Activated naive CD8-positive, alpha-beta T cell (primary cell): ENCODE data around the gene PILRB.
"Not testable (repeated sequence)": the region's sequence is repeated elsewhere in the genome, so short reads cannot be mapped to it uniquely, and the experiment has no call there.

Source experiments
- H3K27ac Mint-ChIP-seq: one replicate; pipeline ENCODE4 v1.8.0; 2021; ENCODE audit warnings: mixed read lengths
- H3K27me3 Mint-ChIP-seq: one replicate; pipeline ENCODE4 v1.8.0; 2021; ENCODE audit warnings: mixed read lengths
- H3K36me3 Mint-ChIP-seq: one replicate; pipeline ENCODE4 v1.8.0; 2021; ENCODE audit warnings: mixed read lengths
- H3K4me1 Mint-ChIP-seq: one replicate; pipeline ENCODE4 v1.8.0; 2021; ENCODE audit warnings: low read depth, mixed read lengths
- H3K4me3 Mint-ChIP-seq: one replicate; pipeline ENCODE4 v1.8.0; 2021; ENCODE audit warnings: mild to moderate bottlenecking, mixed read lengths
- H3K9me3 Mint-ChIP-seq: one replicate; pipeline ENCODE4 v1.8.0; 2021; ENCODE audit warnings: low read depth, mixed read lengths

The PILRB gene

DNA sequence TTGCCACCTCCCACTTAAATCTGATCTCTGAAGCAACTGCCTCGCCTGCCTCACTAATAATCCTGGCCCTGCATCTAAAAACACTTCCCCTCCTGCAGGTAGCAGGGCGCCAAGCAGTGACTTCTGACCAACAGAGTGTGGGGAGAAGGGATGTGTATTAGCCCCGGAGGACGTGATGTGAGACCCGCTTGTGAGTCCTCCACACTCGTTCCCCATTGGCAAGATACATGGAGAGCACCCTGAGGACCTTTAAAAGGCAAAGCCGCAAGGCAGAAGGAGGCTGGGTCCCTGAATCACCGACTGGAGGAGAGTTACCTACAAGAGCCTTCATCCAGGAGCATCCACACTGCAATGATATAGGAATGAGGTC lies 9.3 kb downstream of the PILRB start:
- peaks cover 44% of the 10 kb centered on the region for H3K4me1 Mint-ChIP-seq
- peak overlapping the region; percentile 64 for H3K27ac Mint-ChIP-seq

DNA sequence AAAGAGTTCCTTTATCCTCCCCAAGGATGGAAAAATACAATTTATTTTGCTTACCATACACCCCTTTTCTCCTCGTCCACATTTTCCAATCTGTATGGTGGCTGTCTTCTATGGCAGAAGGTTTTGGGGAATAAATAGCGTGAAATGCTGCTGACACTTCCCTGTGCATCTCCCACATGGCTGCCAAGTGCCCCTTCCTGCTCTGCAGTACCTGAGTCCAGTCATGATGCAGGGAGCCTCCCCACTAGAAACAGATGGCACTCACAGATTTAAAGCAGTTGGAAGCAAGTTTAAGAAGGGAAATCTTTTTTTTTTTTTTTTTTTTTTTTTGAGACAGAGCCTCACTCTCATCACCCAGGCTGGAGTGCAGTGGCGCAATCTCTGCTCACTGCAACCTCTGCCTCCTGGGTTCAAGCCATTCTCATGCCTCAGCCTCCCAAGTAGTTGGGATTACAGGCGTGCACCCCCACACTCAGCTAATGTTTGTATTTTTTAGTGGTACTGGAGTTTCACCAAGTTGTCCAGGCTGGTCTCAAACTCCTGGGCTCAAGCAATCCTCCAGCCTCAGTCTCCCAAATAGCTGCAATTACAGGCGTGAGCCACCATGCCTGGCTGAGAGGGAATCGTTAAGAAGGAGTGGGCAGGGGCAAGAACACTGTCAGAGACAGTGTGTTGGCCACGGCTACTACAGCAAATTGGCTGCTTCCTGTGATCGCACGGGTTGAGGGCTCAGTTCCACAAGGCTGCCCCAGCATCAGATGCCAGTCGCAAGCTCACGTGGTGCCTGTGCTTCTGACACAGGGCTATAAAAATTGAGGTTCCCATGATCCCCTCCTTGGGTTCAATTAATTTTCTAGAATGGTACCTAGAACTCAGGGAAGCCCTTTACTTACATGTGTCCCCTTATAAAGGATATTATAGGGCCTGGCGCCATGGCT lies 10.0 kb downstream of the PILRB start:
- Mint-ChIP-seq H3K27me3 (no peaks in the 10 kb centered on the region), H3K36me3 (peaks cover 8% of the 10 kb centered on the region), H3K9me3 (no peaks in the 10 kb centered on the region), H3K27ac (peak overlapping the region; percentile 64), H3K4me1 (peaks cover 48% of the 10 kb centered on the region), H3K4me3 (no peak overlapping the region)

More for the DNA sequence above, 9.3 kb downstream of the PILRB start:
- Mint-ChIP-seq H3K4me3 (no peak overlapping the region), H3K9me3 (no peaks in the 10 kb centered on the region), H3K36me3 (peaks cover 9% of the 10 kb centered on the region), H3K27me3 (no peaks in the 10 kb centered on the region)

DNA sequence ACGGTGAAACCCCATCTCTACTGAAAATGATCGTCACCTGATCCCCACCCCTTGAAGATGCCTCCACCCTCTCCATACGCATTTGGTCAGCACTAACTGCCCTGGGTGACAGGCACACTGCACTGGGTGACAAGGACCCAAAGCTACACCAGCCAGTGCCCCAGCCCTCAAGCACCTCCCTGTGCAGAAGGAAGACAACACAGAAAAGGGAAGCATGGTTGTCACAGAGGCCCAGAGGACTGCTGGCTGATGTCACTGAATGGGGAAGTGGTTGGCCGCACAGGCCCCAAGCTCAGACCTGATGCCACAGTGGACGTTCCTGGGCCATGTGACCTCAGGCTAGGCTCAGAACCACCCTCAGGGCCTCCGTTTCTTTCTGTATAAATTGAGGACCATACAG lies 11.2 kb downstream of the PILRB start:
- Mint-ChIP-seq H3K4me1 (peaks cover 50% of the 10 kb centered on the region), H3K9me3 (no peaks in the 10 kb centered on the region), H3K36me3 (peaks cover 3% of the 10 kb centered on the region), H3K4me3 (no peak overlapping the region), H3K27ac (peak overlapping the region; percentile 61), H3K27me3 (no peaks in the 10 kb centered on the region)

DNA sequence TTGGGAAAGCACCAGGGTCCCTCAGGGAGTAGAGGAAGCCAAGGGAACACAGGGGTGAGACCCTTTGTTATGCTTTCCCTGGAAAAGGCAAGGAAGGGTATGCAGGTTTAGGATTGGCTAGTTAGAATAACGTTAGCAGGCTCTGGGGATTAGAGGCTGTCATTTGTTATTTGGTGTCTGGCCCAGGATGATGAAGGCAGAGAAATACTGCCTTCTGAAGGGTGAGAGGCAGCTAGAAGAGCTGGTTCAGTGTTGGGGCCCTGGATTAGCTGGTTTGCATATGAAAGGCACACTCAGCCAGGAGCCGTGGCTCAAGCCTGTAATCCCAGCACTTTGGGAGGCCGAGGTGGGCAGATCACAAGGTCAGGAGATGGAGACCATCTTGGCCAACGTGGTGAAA lies 12.4 kb downstream of the PILRB start:
- Mint-ChIP-seq H3K36me3 (peaks cover 3% of the 10 kb centered on the region), H3K9me3 (no peaks in the 10 kb centered on the region), H3K4me1 (peaks cover 54% of the 10 kb centered on the region), H3K27me3 (no peaks in the 10 kb centered on the region), H3K27ac (no peak overlapping the region), H3K4me3 (no peak overlapping the region)

DNA sequence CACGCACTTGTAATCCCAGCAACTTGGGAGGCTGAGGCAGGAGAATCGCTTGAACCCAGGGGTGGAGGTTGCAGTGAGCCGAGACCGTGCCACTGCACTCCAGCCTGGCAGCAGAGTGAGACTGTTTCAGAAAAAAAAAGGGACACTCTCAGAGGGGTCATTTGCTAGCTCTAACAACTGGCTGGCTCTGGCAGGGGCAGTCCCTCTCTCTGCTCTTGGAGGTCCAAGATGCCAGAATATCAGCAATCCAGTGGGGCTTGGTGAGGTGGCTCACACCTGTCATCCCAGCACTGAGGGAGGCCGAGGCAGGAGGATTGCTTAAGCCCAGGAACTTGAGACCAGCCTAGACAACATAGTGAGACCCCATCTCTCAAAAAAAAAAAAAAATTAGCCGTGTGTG lies 12.8 kb downstream of the PILRB start:
- peak overlapping the region; percentile 18 for H3K27ac Mint-ChIP-seq
- no peaks in the 10 kb centered on the region for H3K27me3 Mint-ChIP-seq
- no peaks in the 10 kb centered on the region for H3K9me3 Mint-ChIP-seq
- no peak overlapping the region for H3K4me3 Mint-ChIP-seq
- H3K4me1 Mint-ChIP-seq: peaks cover 51% of the 10 kb centered on the region
- peaks cover 3% of the 10 kb centered on the region for H3K36me3 Mint-ChIP-seq

DNA sequence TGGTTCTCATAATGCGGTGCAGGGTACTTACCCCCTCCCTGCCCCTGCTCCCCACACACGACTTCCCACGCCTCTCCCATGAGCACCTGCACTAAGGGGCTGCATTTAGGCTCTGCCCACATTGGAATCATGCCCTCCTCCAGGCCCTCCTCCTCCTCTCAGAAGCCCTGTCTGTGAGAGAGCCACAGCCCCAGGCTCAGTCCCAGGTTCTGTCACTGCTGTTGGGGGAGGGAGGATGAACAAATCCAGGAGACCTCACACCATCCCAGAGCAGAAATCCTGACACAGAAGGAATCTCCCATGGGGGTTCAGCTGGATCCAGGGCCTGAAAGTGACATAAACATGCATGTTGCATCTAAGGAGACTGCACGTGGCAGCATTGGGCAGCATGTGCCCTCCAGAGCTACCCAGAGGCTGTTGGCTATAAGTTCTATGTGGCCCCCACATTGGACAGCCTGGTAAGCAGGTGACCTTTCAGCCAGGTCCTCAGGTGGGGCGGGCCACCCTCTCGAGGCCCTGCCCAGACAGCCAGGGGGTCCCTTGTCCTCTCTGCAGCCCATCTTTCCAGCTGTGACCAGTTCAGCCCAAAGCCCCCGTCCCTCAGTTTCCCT lies 13.7 kb downstream of the PILRB start:
- no peak overlapping the region for H3K4me3 Mint-ChIP-seq
- H3K27me3 Mint-ChIP-seq: no peaks in the 10 kb centered on the region
- H3K9me3 Mint-ChIP-seq: no peaks in the 10 kb centered on the region
- H3K4me1 Mint-ChIP-seq: peaks cover 42% of the 10 kb centered on the region
- H3K36me3 Mint-ChIP-seq: no peaks in the 10 kb centered on the region
- H3K27ac Mint-ChIP-seq: peak overlapping the region; percentile 58

DNA sequence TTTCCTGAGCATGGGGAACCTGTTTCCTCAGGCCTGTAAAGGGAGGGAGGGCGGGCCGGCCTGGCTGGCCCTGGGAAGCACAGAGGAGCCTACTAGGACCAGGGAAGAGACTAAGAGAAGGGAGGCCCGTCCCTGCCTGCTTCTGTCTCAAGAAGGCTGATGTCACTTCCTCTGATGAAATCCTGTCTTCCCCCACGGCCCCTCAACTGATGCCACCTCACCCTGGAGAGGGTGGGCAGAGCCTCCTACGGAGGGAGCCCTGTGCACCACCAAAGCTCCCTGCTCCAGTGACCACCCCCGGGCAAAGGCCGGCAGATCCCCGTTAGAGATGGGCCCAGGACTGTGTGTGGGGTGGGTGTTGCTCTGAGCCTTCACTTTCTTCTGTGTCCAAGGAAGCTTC lies 14.3 kb downstream of the PILRB start:
- Mint-ChIP-seq H3K9me3 (no peaks in the 10 kb centered on the region), H3K36me3 (no peaks in the 10 kb centered on the region), H3K4me1 (peaks cover 36% of the 10 kb centered on the region), H3K27me3 (no peaks in the 10 kb centered on the region), H3K4me3 (peak overlapping the region; percentile 47), H3K27ac (peak overlapping the region; percentile 78)

DNA sequence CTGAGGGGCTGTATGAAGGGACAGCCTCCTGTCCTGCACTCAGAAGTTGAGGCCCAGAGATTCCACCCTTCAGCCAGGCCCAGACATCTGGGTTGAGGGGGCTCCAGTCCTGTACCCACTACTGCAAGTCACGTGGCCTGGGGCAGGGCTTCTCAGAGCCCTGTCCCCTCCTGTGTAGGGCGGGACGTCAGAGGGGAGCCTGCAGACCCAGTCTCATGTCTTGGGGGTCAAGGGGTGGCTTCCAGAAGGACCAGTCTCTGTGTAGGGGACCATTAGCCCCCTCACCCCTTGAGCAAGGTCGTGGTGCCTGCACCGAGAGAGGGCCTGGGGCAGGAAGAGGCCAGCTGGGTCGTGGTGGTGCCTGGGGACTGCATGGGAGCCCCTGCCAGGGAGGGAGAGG lies 14.8 kb downstream of the PILRB start:
- Mint-ChIP-seq H3K27me3 (no peaks in the 10 kb centered on the region), H3K27ac (peak overlapping the region; percentile 78), H3K36me3 (no peaks in the 10 kb centered on the region), H3K9me3 (no peaks in the 10 kb centered on the region), H3K4me3 (peak overlapping the region; percentile 47), H3K4me1 (peaks cover 32% of the 10 kb centered on the region)

DNA sequence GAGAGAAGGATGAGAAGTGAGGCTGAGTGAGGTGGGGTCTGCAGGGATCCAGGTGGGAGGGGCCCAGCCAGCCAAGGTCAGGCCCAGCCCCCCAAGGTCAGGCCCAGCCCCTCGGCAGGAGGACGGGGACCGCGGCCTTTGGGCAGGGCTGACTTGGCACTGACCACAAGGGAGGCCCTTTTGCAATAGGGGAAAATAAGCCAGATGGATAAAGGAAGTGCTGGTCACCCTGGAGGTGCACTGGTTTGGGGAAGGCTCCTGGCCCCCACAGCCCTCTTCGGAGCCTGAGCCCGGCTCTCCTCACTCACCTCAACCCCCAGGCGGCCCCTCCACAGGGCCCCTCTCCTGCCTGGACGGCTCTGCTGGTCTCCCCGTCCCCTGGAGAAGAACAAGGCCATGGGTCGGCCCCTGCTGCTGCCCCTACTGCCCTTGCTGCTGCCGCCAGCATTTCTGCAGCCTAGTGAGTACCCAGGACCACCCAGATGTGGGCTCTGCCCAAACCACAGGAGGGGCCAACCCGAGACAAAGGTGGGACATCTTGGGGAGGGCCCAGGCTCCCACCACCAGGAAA lies 15.4 kb downstream of the PILRB start, which contains the start of gene PILRA:
Gene PILRA (plus strand): TSS at position 227 of the 571 bp plus-strand sequence. CDS start 170 bp downstream, at position 397.
- no peaks in the 10 kb centered on the region for H3K27me3 Mint-ChIP-seq
- peak within 1 kb of the TSS; percentile 78 for H3K27ac Mint-ChIP-seq
- peaks cover 31% of the 10 kb centered on the region for H3K4me1 Mint-ChIP-seq
- H3K4me3 Mint-ChIP-seq: peak within 1 kb of the TSS; percentile 47
- no peaks in the 10 kb centered on the region for H3K36me3 Mint-ChIP-seq
- no peaks in the 10 kb centered on the region for H3K9me3 Mint-ChIP-seq

DNA sequence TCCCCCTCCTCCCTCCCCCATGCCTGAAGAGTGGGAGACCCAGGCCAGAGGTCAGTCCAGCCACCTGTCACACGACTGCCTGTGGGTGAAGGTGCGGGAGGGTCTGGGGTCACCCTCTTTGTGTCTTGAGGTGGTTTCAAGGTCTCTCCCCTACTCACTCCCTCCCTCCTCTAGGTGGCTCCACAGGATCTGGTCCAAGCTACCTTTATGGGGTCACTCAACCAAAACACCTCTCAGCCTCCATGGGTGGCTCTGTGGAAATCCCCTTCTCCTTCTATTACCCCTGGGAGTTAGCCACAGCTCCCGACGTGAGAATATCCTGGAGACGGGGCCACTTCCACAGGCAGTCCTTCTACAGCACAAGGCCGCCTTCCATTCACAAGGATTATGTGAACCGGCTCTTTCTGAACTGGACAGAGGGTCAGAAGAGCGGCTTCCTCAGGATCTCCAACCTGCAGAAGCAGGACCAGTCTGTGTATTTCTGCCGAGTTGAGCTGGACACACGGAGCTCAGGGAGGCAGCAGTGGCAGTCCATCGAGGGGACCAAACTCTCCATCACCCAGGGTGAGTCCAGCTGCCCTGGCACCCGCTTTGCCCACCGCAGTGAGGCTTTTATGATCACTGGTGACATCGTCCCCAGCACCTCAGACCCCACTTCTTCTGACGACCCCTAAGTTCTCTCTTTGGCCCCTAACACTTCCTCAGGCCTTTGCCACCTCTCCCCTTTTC lies 16.1 kb downstream of the PILRB start:
- not testable (repeated sequence) for H3K4me3 Mint-ChIP-seq, H3K36me3 Mint-ChIP-seq, H3K27me3 Mint-ChIP-seq, H3K9me3 Mint-ChIP-seq
- Mint-ChIP-seq H3K27ac (peak overlapping the region; percentile 73), H3K4me1 (peaks cover 29% of the 10 kb centered on the region)

DNA sequence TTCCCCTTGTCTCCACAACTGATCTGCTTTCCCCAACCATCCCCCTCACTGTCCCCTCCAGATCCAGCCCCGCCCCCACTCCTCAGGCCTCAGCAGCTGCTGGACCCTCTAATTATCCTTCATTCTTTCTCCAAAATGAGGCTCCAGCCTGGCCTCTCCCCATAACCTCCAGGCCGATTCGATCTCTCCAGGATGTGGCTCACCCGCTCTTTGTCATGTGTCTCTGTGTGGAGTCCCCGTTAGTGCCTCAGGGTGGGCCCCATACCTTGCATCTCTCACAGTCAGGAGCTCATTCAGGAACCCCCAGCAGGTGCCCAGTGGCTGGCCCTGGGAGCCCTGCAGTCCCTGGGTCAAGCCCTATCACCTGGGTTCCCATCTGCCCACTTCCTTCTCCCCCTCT lies 16.7 kb downstream of the PILRB start:
- Mint-ChIP-seq H3K4me1 (peaks cover 29% of the 10 kb centered on the region), H3K36me3 (no peaks in the 10 kb centered on the region), H3K27me3 (no peaks in the 10 kb centered on the region), H3K27ac (no peak overlapping the region), H3K4me3 (no peak overlapping the region), H3K9me3 (no peaks in the 10 kb centered on the region)

DNA sequence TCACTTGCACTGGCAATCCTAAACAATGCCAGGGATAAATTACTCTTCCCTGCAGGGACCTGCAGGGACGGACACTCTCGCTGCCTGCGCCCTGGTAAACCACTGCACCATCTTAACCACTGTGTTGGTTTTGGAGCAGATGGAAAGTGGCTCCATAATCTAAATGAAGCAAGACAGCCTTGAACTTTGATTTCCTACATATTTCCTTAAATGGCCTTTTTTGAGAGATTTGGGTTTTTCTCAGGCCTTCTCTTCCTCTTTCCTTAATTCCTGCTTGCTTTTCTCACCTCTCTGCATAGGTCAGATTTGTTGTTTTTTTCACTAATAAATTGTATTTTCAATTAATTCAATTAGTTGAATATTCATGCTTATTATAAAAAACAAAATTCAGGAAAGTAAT lies 18.1 kb downstream of the PILRB start:
- H3K27me3 Mint-ChIP-seq: no peaks in the 10 kb centered on the region
- H3K4me1 Mint-ChIP-seq: peaks cover 25% of the 10 kb centered on the region
- no peak overlapping the region for H3K27ac Mint-ChIP-seq
- no peaks in the 10 kb centered on the region for H3K9me3 Mint-ChIP-seq
- H3K4me3 Mint-ChIP-seq: no peak overlapping the region
- H3K36me3 Mint-ChIP-seq: no peaks in the 10 kb centered on the region

DNA sequence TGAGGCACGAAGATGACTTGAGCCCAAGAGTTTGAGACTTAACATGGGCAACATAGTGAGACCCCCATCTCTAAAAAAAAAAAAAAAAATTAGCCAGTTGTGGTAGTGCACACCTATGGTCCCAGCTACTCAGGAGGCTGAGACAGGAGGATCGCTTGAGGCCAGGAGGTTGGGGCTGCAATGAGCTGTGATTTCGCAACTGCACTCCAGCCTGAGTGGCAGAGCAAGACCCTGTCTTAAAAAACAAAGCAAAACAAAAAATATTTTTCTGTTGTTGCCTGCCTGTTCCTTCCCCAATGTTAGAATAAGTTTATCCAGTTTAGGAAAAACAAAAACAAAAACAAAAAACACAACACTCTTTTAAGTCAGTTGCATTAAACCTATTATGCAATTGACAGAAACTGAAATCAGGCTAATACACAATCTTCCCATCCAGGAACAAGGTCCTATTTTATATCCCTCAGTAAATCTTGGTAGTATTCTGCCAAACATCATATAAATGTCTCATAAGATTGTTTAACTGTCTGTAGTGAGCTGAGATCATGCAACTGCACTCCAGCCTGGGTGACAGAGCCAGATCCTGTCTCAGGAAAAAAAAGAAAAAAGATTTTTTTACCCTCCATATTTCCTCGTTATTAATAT lies 20.3 kb downstream of the PILRB start:
- Mint-ChIP-seq H3K4me1 (peaks cover 18% of the 10 kb centered on the region), H3K4me3 (no peak overlapping the region), H3K9me3 (no peaks in the 10 kb centered on the region), H3K36me3 (no peaks in the 10 kb centered on the region), H3K27ac (no peak overlapping the region), H3K27me3 (no peaks in the 10 kb centered on the region)

DNA sequence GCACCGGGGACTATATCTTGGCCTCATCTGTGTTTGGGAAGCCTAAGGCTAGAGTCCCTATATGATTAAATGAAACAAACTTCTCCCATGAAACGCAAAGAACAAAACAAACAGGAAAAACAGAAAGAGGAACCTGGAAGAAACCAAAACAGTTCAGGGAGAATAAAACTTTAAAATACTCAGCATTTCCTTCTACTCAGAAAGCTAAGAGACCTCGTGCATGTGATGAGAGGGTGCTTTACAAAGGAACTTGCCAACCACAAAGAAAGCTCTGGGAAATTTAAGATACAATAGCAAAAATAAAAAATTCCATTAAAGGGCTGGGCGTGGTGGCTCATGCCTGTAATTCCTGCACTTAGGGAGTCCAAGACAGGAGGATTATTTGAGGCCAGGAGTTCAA lies 22.3 kb downstream of the PILRB start:
- Mint-ChIP-seq H3K36me3 (no peaks in the 10 kb centered on the region), H3K9me3 (no peaks in the 10 kb centered on the region), H3K27me3 (no peaks in the 10 kb centered on the region), H3K4me3 (no peak overlapping the region), H3K27ac (no peak overlapping the region), H3K4me1 (peaks cover 10% of the 10 kb centered on the region)
